Measurements from ENCODE around the gene DHRS7.

DNA sequence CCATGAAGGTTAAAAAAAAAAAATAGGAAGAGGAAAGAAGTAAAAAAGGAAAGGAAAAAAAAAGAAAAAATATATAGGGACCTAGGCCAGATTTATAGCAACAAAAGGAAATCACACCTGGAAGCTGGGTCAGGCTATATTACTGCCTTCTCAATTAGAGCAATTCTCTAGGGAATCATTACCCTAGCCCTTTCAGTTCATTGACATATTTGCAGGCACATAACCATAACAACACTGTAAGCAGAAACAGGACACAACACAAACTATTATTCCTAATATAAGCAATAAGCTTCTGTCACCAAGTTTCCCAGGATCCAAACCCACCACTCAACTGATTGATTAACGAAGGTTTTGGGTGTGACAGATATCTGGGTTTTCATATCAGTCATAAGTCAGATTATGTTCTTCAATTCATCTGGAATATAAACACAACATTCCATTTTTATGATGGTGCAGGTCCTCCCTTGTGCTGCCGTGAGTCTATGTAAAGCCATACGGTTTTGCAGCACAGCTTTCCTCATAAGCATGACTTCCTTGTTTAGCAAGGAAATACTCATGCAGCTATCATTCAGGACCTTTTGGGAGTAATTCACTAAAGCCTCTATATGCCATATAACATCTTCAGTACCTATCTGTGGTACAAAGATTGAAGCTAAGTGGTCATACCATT is 69.3 kb downstream of the DHRS7 start:
- TF ChIP-seq, protein P1, sequence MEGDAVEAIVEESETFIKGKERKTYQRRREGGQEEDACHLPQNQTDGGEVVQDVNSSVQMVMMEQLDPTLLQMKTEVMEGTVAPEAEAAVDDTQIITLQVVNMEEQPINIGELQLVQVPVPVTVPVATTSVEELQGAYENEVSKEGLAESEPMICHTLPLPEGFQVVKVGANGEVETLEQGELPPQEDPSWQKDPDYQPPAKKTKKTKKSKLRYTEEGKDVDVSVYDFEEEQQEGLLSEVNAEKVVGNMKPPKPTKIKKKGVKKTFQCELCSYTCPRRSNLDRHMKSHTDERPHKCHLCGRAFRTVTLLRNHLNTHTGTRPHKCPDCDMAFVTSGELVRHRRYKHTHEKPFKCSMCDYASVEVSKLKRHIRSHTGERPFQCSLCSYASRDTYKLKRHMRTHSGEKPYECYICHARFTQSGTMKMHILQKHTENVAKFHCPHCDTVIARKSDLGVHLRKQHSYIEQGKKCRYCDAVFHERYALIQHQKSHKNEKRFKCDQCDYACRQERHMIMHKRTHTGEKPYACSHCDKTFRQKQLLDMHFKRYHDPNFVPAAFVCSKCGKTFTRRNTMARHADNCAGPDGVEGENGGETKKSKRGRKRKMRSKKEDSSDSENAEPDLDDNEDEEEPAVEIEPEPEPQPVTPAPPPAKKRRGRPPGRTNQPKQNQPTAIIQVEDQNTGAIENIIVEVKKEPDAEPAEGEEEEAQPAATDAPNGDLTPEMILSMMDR (IDR thresholded peaks at IDR 0.05; ENCODE audit: extremely low read depth in 1 of 2, insufficient read depth in 1 of 2, low read depth in 1 of 2, low read length in 2 of 2), result no peak
- TF ChIP-seq POLR2A (IDR thresholded peaks at IDR 0.05; ENCODE audit: low read depth, low read length), result no peak
- no peak for TF ChIP-seq POLR2AphosphoS5 (IDR thresholded peaks at IDR 0.05; ENCODE audit: insufficient read depth, low read depth, low read length)
- TF ChIP-seq GATA2 (IDR thresholded peaks at IDR 0.05; ENCODE audit: insufficient read depth, insufficient read length, low read depth, low read length), result no peak
- no peak for TF ChIP-seq FOS (IDR thresholded peaks at IDR 0.05; ENCODE audit: borderline replicate concordance, insufficient read depth, low read length)
- no peak for TF ChIP-seq EZH2 (IDR thresholded peaks at IDR 0.05; ENCODE audit: borderline replicate concordance, low read depth, low read length, severe bottlenecking)
- TF ChIP-seq MYC (IDR thresholded peaks at IDR 0.05; ENCODE audit: low read depth, low read length), result no peak
